HepG2 (cell line): ENCODE results near the gene SPINK6. TPM values are rescaled to one million over a fixed set of nuclear protein-coding genes. Genes with fewer than 3 reads are reported as not detected.
A peak's percentile ranks its signal among the peaks of the same experiment; 100 is the strongest.

Source experiments
- ATAC-seq: fragments of 200-7000 bp; cut with Tn5 transposase; 3 replicates; pipeline ENCODE4 v1.9.1; 2020; ENCODE audit warnings: mild to moderate bottlenecking, moderate library complexity
- BruUV-seq: library from RNA; stranded (reverse); fragments of 400-500 nt; replicated peaks from 2 replicates; lab custom pipeline; 2021; lab: Mats Ljungman, UMichigan
- CTCF ChIA-PET: fragments of 300-600 bp; formaldehyde crosslinking; extraction: SDS; loops from one replicate; lab custom pipeline; 2021; ENCODE audit warnings: low total read pairs, inconsistent platforms, low intra/inter-chr PET ratio; lab: Yijun Ruan, JAX
- POLR2A ChIA-PET: fragments of 350-600 bp; sonication (Branson Sonifier 250); formaldehyde crosslinking; loops from one replicate; lab custom pipeline; 2020; ENCODE audit warnings: antibody characterized with exemption, inconsistent platforms; lab: Yijun Ruan, JAX
- DNase-seq: peaks from one replicate; pipeline ENCODE4 v3.0.0-alpha.2; 2015; ENCODE audit warnings: low spot score
- FAIRE-seq: peaks from 3 replicates; lab custom pipeline; 2011; peaks lifted over from hg19 to GRCh38; lab: Jason Lieb, UNC
- H2AFZ ChIP-seq: one replicate; pipeline ENCODE4 v1.6.1; 2011; ENCODE audit warnings: low read length, inconsistent platforms
- H3K27ac ChIP-seq: fragments of 300-600 bp; 3 replicates; pipeline ENCODE4 v1.8.0; 2011; ENCODE audit warnings: mixed run types, mild to moderate bottlenecking, mixed read lengths, low read length, inconsistent platforms; ENCODE audit not compliant: insufficient read depth; ENCODE audit errors: extremely low read length
- H3K27me3 ChIP-seq, 2 experiments: fragments of 200-600 bp in 1 of 2; 2 replicates in 1 of 2; 3 replicates in 1 of 2; pipeline versions ENCODE4 v1.6.0 to v1.8.0; 2011; ENCODE audit warnings: low read length in 2 of 2, mild to moderate bottlenecking in 2 of 2, moderate library complexity in 2 of 2, inconsistent platforms in 1 of 2; ENCODE audit not compliant: insufficient read depth in 2 of 2, control insufficient read depth in 1 of 2
- H3K36me3 ChIP-seq, 2 experiments: fragments of 200-600 bp in 1 of 2; replicated peaks in 1 of 2; 2 replicates in 1 of 2; 3 replicates in 1 of 2; pipeline versions ENCODE4 v1.5.1 to v1.8.0; 2011; ENCODE audit warnings: low read length in 2 of 2, inconsistent platforms in 1 of 2; ENCODE audit not compliant: insufficient read depth in 2 of 2, control insufficient read depth in 1 of 2
- H3K4me1 ChIP-seq: 2 replicates; pipeline ENCODE4 v1.5.1; 2012; ENCODE audit warnings: low read length, inconsistent platforms; ENCODE audit not compliant: insufficient read depth
- H3K4me2 ChIP-seq: 2 replicates; pipeline ENCODE4 v1.6.0; 2011; ENCODE audit warnings: low read depth, low read length, inconsistent platforms
- H3K4me3 ChIP-seq, 3 experiments: fragments of 200-600 bp in 1 of 3; sonication (generic), shearing (Covaris generic) in 1 of 3; replicated peaks in 1 of 3; 2 replicates each; pipeline ENCODE4 v1.5.1; 2011 to 2016; ENCODE audit warnings: low read length in 3 of 3, inconsistent platforms in 2 of 3, low read depth in 2 of 3, mild to moderate bottlenecking in 2 of 3, control low read depth in 1 of 3, mixed read lengths in 1 of 3; ENCODE audit not compliant: insufficient read depth in 1 of 3
- H3K79me2 ChIP-seq: one replicate; pipeline ENCODE4 v1.6.1; 2011; ENCODE audit warnings: low read length, inconsistent platforms; ENCODE audit not compliant: insufficient read depth
- H3K9ac ChIP-seq: 2 replicates; pipeline ENCODE4 v1.6.0; 2011; ENCODE audit warnings: mild to moderate bottlenecking, low read depth, low read length, inconsistent platforms; ENCODE audit not compliant: insufficient read depth
- H3K9me3 ChIP-seq: 2 replicates; pipeline ENCODE4 v1.5.1; 2012; ENCODE audit warnings: mild to moderate bottlenecking, low read length
- H4K20me1 ChIP-seq: 2 replicates; pipeline ENCODE4 v1.6.0; 2011; ENCODE audit warnings: inconsistent platforms, mild to moderate bottlenecking, low read length, moderate library complexity; ENCODE audit not compliant: insufficient read depth
- MAFF ChIP-seq: IDR thresholded peaks from 2 replicates; pipeline ENCODE4 v1.6.1; 2011; ENCODE audit warnings: low read depth, low read length, improper control_type of control experiment
- MAFK ChIP-seq, 2 experiments: IDR thresholded peaks in 1 of 2; conservative IDR thresholded peaks in 1 of 2; 2 replicates each; pipeline ENCODE4 v1.6.1; 2011; ENCODE audit warnings: improper control_type of control experiment in 2 of 2, low read length in 2 of 2
- TP53 ChIP-seq: sonication (generic); formaldehyde crosslinking; conservative IDR thresholded peaks from 2 replicates; pipeline ENCODE4 v1.4.0; 2020; ENCODE audit warnings: missing genetic modification reagents
- ZNF446 ChIP-seq: sonication (generic); formaldehyde crosslinking; IDR thresholded peaks from 2 replicates; pipeline ENCODE4 v1.5.0; 2020; ENCODE audit warnings: mild to moderate bottlenecking, missing genetic modification reagents
- in situ Hi-C: cut with HindIII; loops from 2 replicates; pipeline ENCODE4 v1.10.0; 2017; ENCODE audit warnings: low pct_unique_long_range_greater_than_20kb; ENCODE audit not compliant: extremely low pct_ligation_motif_present
- intact Hi-C: fragments of 100-400 bp; cut with micrococcal nuclease; formaldehyde crosslinking; loops from one replicate; pipeline ENCODE4 v1.10.0; 2022; ENCODE audit not compliant: unreplicated experiment
- polyA plus RNA-seq, 8 experiments: library from polyadenylated mRNA; depleted of rRNA in 3 of 8; stranded (reverse) in 7 of 8; unstranded in 1 of 8; fragments of >200 nt; fragmentation: Illumina TruSeq in 4 of 8; extraction: Trizol in 4 of 8; gene quantifications; 2 replicates each; pipeline versions ENCODE4 v1.2.1 to v1.2.3, GENCODE V29; 2011 to 2016; ENCODE audit warnings: low read depth in 4 of 8, missing spikeins in 1 of 8, mixed read lengths in 1 of 8; ENCODE audit not compliant: insufficient read depth in 1 of 8
- small RNA-seq, 3 experiments: library from RNA; depleted of rRNA; stranded (forward); fragments of <200 nt; gene quantifications; one replicate each; pipeline ENCODE3, GENCODE V24; 2012; ENCODE audit warnings: low read depth in 2 of 3, low replicate concordance in 1 of 3; ENCODE audit not compliant: insufficient read length in 3 of 3, insufficient read depth in 2 of 3
- total RNA-seq, 5 experiments: library from RNA; depleted of rRNA; stranded (reverse); fragments of >200 nt; fragmentation: Illumina TruSeq; extraction: Trizol; gene quantifications; 2 replicates each; pipeline ENCODE4 v1.2.3, GENCODE V29; 2016; ENCODE audit warnings: low read depth in 1 of 5
- TF ChIP-seq, protein P1 (sequence below): sonication (generic); formaldehyde crosslinking; IDR thresholded peaks from 2 replicates; pipeline ENCODE4 v1.8.0; 2022; ENCODE audit warnings: missing genetic modification reagents, mild to moderate bottlenecking, inconsistent platforms, borderline replicate concordance
- TF ChIP-seq, protein P2 (sequence below): conservative IDR thresholded peaks from 2 replicates; pipeline ENCODE4 v1.6.1; 2018; ENCODE audit warnings: missing genetic modification reagents
- TF ChIP-seq, protein P3 (sequence below): IDR thresholded peaks from 2 replicates; pipeline ENCODE4 v1.6.1; 2012; ENCODE audit warnings: low read depth, low read length, improper control_type of control experiment

Gene SPINK6
- total and polyA plus RNA-seq, 2 of the 13 experiments (the other 11 are each of a cell fraction or from before 2014, with no cell fraction given): not detected

DNA sequence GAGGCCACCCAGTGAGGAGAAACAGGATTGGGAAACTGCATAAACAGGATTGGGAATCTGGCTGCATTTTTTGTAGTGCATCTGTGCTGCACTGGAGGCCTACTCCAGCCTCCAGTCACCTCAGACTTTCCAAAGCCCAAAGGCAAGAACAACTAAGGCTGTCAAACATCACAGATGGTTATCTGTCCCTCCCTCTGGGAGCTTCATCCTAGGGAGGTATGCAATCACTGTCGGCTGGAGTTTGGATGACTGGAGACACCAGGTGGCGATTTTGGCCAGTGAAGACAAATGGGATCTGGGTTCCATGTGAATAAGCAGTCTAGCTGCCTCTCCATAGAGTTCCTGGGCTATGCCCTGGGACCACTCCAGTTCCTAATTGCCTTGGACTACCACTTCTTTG lies 56.4 kb downstream of the SPINK6 start (continued):
- TF ChIP-seq, protein P1, sequence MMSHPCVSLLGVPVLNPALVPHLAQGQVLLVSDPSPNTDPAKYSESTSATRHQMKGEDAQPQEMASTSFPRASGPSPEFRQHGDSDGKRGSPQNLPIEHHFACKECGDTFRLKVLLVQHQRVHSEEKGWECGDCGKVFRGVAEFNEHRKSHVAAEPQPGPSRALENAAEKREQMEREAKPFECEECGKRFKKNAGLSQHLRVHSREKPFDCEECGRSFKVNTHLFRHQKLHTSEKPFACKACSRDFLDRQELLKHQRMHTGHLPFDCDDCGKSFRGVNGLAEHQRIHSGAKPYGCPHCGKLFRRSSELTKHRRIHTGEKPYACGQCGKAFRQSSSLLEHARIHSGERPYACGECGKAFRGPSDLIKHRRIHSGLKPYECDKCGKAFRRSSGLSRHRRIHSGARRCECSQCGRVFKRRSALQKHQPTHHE (CRISPR knock-in tag): no peak
- TF ChIP-seq, protein P2, sequence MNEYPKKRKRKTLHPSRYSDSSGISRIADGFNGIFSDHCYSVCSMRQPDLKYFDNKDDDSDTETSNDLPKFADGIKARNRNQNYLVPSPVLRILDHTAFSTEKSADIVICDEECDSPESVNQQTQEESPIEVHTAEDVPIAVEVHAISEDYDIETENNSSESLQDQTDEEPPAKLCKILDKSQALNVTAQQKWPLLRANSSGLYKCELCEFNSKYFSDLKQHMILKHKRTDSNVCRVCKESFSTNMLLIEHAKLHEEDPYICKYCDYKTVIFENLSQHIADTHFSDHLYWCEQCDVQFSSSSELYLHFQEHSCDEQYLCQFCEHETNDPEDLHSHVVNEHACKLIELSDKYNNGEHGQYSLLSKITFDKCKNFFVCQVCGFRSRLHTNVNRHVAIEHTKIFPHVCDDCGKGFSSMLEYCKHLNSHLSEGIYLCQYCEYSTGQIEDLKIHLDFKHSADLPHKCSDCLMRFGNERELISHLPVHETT (CRISPR knock-in tag): no peak
- TF ChIP-seq, protein P3, sequence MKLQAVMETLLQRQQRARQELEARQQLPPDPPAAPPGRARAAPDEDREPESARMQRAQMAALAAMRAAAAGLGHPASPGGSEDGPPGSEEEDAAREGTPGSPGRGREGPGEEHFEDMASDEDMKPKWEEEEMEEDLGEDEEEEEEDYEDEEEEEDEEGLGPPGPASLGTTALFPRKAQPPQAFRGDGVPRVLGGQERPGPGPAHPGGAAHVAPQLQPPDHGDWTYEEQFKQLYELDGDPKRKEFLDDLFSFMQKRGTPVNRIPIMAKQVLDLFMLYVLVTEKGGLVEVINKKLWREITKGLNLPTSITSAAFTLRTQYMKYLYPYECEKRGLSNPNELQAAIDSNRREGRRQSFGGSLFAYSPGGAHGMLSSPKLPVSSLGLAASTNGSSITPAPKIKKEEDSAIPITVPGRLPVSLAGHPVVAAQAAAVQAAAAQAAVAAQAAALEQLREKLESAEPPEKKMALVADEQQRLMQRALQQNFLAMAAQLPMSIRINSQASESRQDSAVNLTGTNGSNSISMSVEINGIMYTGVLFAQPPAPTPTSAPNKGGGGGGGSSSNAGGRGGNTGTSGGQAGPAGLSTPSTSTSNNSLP: no peak
- no peak for TF ChIP-seq TP53 (CRISPR knock-in tag)

DNA sequence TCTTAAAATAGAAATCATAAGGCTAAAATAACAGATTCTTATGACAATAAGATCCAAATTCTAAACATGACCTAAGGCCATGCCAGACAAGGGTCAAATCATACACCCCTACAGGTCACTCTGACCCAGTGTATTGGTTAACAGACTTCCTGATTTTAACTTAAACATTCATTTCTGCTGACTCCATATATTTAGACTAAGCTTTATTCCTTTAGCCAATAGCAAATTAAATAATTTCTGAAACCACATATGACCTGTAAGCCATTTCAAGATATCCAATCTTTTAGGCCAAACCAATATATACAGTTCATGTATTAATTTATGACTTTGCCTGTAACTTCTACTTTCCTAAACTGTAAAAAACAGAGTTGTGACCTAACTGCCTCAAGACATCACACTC lies 58.4 kb downstream of the SPINK6 start:
- in situ Hi-C loops: no loop called here

More for the DNA sequence above, 58.4 kb downstream of the SPINK6 start:
- no peak overlapping the region for H2AFZ ChIP-seq
- H3K27me3 ChIP-seq: no peaks in the 10 kb centered on the region
- DNase-seq: no peak
- peak; percentile 43; the same call in 1 of the 2 replicates for TF ChIP-seq MAFF
- peak in 1 of 2 experiments; percentile 70; a peak in 3 of 4 replicates for TF ChIP-seq MAFK (conservative IDR thresholded peaks at IDR 0.05 in 1 of 2, IDR thresholded peaks at IDR 0.05 in 1 of 2; ENCODE audit: low read length in 2 of 2)
- TF ChIP-seq ZNF446 (CRISPR knock-in tag): no peak
- H3K9ac ChIP-seq: no peak overlapping the region
- H3K4me1 ChIP-seq: no peaks in the 10 kb centered on the region
- BruUV-seq: no TSS peak
- no peaks in the 10 kb centered on the region for H4K20me1 ChIP-seq
- ChIA-PET POLR2A (no interaction called here), CTCF (no interaction called here)
- no peaks in the 10 kb centered on the region for H3K36me3 ChIP-seq
- H3K4me3 ChIP-seq: no peak overlapping the region
- ATAC-seq: no peak
- intact Hi-C loops: no loop called here
- FAIRE-seq: no peak
- H3K9me3 ChIP-seq: peaks cover 15% of the 10 kb centered on the region
- H3K27ac ChIP-seq: no peak overlapping the region
- H3K4me2 ChIP-seq: no peak overlapping the region
- H3K79me2 ChIP-seq: no peaks in the 10 kb centered on the region

Small RNAs within 50 kb of the gene (small RNA-seq; reads per million reads assigned to genes)
- gene HMGN1P16: 0 reads per million in 3 experiments

Other genes starting within 250 kb of the SPINK6 start
- gene SPINK5, start 139.1 kb upstream of the SPINK6 start, total RNA-seq (2016; rRNA removed; fragmentation: Illumina TruSeq; extraction: Trizol): not detected in 2 replicates
- 0.01 and 0.03 TPM in 2 replicates for gene SPINK5, start 139.1 kb upstream of the SPINK6 start, polyA plus RNA-seq (2011; rRNA removed)
- gene SPINK14, start 34.5 kb upstream of the SPINK6 start, total RNA-seq (2016; rRNA removed; fragmentation: Illumina TruSeq; extraction: Trizol): not detected in 2 replicates
- not detected in 2 replicates for gene SPINK14, start 34.5 kb upstream of the SPINK6 start, polyA plus RNA-seq (2011; rRNA removed)
- not detected in 2 replicates for gene MARCOL, start 35.5 kb downstream of the SPINK6 start, total RNA-seq (2016; rRNA removed; fragmentation: Illumina TruSeq; extraction: Trizol)
- not detected in 2 replicates for gene MARCOL, start 35.5 kb downstream of the SPINK6 start, polyA plus RNA-seq (2011; rRNA removed)
- not detected in 2 replicates for gene SPINK13, start 65.8 kb downstream of the SPINK6 start, total RNA-seq (2016; rRNA removed; fragmentation: Illumina TruSeq; extraction: Trizol)
- gene SPINK13, start 65.8 kb downstream of the SPINK6 start, polyA plus RNA-seq (2011; rRNA removed): not detected in 2 replicates
- gene SPINK7, start 109.4 kb downstream of the SPINK6 start, total RNA-seq (2016; rRNA removed; fragmentation: Illumina TruSeq; extraction: Trizol): not detected in 2 replicates
- gene SPINK7, start 109.4 kb downstream of the SPINK6 start, polyA plus RNA-seq (2011; rRNA removed): 0.15 TPM in 1 of 2 replicates, not detected in the other
- not detected in 2 replicates for gene SPINK9, start 132.5 kb downstream of the SPINK6 start, total RNA-seq (2016; rRNA removed; fragmentation: Illumina TruSeq; extraction: Trizol)
- gene SPINK9, start 132.5 kb downstream of the SPINK6 start, polyA plus RNA-seq (2011; rRNA removed): not detected in 2 replicates
- gene FBXO38, start 180.9 kb downstream of the SPINK6 start, total RNA-seq (2016; rRNA removed; fragmentation: Illumina TruSeq; extraction: Trizol): 35.6 and 35.9 TPM in 2 replicates
- gene FBXO38, start 180.9 kb downstream of the SPINK6 start, polyA plus RNA-seq (2011; rRNA removed): 23.7 and 24.8 TPM in 2 replicates